SK-N-MC (cell line): Measurements from ENCODE around the gene ZNF385B.
A peak's percentile ranks its signal among the peaks of the same experiment; 100 is the strongest.

ENCODE experiments used
- DNase-seq: peaks from one replicate; pipeline ENCODE4 v3.0.0-alpha.2; 2011; ENCODE audit warnings: low read depth, low spot score
- H3K27ac ChIP-seq: fragments of 200-600 bp; sonication (generic); 2 replicates; pipeline ENCODE4 v1.5.1; 2016; ENCODE audit warnings: mixed run types
- H3K36me3 ChIP-seq: fragments of 200-600 bp; sonication (generic); 2 replicates; pipeline ENCODE4 v1.6.1; 2017; ENCODE audit warnings: antibody characterized with exemption, low read length, mixed read lengths; ENCODE audit not compliant: insufficient read depth
- H3K4me3 ChIP-seq: fragments of 200-600 bp; sonication (generic); 2 replicates; pipeline ENCODE4 v1.5.1; 2016
- H3K9ac ChIP-seq: fragments of 200-600 bp; sonication (generic); 2 replicates; pipeline ENCODE4 v1.8.0; 2017; ENCODE audit warnings: mixed run types, mixed read lengths; ENCODE audit not compliant: insufficient read length
- H3K9me3 ChIP-seq: fragments of 200-600 bp; sonication (generic); 2 replicates; pipeline ENCODE4 v1.6.1; 2017; ENCODE audit warnings: low read depth, mild to moderate bottlenecking, antibody characterized with exemption, low read length, moderate library complexity, mixed read lengths
- EZH2 ChIP-seq: fragments of 200-600 bp; sonication (generic); IDR thresholded peaks from one replicate; pipeline ENCODE4 v1.6.1; 2017; ENCODE audit warnings: antibody characterized with exemption
- FOXP2 ChIP-seq: optimal IDR thresholded peaks from 2 replicates; pipeline ENCODE3; 2011; ENCODE audit warnings: mild to moderate bottlenecking, moderate library complexity; ENCODE audit not compliant: insufficient read depth; ENCODE audit errors: extremely low read length, control extremely low read depth
- POLR2AphosphoS5 ChIP-seq: IDR thresholded peaks from 2 replicates; pipeline ENCODE4 v1.6.1; 2012; ENCODE audit warnings: mild to moderate bottlenecking, low read depth, low read length, borderline replicate concordance

Gene ZNF385B

DNA sequence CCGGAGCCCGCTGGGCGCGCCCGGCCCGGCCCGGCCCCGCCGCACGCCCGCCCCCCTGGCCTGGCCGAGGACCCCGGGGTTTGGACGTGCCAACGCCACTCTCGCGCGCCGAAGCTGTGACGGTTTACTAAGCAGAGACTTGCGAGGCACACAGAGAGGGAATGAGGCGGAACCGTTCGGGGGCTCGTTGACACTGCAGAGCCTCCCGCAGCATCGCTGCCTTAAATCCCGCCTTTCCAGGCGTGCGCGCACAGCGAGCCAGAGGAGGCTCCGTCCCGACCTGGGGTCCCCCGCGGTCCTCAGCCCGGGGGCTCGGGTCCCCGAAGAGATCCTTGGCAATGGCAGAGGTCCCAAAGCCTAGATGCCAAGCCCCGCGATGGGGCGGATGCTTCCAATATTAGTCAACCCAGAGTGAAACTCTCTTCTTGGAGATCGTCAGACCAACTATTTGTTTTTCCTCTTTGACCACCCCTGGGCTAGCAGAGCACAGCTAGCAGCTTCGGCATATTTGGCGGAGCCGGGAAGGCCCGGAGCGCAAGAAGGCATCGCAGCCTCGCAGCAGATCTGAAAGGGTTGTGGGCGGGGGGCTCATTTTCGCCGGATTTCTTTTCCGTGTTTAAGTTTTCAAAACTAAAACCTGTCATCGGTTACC lies at the start of gene ZNF385B:
Gene ZNF385B, minus strand, starts transcription at position 197 of the 652 bp plus-strand sequence.
- Histone ChIP-seq H3K9ac (no peak within 1 kb of the TSS), H3K9me3 (no peaks in the 10 kb centered on the region), H3K27ac (no peak within 1 kb of the TSS), H3K36me3 (no peaks in the 10 kb centered on the region), H3K4me3 (peak within 1 kb of the TSS; percentile 74)
- TF ChIP-seq FOXP2 = no peak
- no peak for TF ChIP-seq EZH2
- TF ChIP-seq POLR2AphosphoS5 = no peak
- DNase-seq = no peak

DNA sequence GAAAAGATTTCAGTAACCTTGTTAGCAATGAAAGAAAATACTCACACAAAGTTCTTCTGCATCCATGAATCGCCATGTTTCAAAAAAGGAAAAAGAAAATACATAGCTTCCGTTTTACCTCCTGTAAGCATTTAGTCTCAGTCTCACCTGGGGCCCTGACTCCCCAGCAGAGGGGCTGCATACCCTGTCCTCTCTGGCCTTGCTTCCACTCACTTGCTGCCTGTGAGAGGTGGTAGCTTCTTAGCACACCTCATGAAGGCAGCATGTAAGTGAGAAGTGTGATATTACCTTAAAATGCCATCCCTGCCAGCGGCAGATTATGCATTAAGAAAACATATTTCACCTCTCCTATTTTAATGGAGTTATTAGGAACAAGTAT lies 49.3 kb upstream of the ZNF385B start:
- Histone ChIP-seq H3K9me3 (no peaks in the 10 kb centered on the region), H3K4me3 (no peak overlapping the region), H3K36me3 (no peaks in the 10 kb centered on the region), H3K9ac (no peak overlapping the region), H3K27ac (no peak overlapping the region)
- TF ChIP-seq EZH2 (no peak), POLR2AphosphoS5 (no peak), FOXP2 (no peak)
- no peak for DNase-seq

DNA sequence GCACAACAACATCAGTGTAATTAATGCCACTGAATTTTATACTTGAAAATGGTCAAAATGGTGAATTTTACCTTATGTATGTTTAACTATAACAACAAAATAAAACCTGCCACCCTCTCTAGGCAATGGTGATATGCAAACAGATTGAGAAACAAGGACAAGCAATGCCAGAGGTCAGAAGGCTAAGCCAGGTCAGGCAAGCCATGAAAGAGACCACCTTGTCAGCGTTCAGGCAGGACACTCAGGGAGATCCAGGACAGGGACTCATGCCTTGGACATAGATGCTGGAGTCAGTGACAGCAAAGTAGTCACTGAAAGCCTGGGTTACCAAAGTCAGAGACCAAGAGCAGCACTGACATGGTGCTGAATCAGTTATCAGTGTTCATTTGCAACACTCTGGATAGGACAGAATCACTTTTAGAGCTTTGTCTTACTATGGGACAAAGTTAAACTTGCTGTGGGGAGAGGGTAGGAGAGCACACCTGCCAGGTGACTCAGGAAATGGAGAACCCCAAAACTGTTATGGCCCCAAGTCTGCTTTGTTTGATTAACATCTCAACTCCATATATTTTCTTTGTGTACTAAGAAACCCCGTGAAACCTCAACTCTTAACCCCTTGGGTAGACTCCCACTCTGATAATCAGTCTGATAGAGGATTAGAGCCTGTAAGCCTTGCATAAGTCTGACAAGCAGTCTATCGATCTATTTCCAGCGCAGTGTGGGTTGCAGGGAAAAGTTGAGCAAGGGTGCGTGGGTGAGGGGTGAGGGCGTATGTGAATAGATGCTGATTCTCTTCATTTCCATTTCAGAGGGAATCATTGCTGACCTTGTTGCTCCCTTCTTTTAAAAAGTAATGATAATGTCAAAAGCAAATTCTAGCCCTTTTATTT lies 48.7 kb upstream of the ZNF385B start:
- H3K27ac ChIP-seq = no peak overlapping the region
- no peak overlapping the region for H3K4me3 ChIP-seq
- no peak for TF ChIP-seq EZH2
- no peak for TF ChIP-seq FOXP2
- no peak for TF ChIP-seq POLR2AphosphoS5

DNA sequence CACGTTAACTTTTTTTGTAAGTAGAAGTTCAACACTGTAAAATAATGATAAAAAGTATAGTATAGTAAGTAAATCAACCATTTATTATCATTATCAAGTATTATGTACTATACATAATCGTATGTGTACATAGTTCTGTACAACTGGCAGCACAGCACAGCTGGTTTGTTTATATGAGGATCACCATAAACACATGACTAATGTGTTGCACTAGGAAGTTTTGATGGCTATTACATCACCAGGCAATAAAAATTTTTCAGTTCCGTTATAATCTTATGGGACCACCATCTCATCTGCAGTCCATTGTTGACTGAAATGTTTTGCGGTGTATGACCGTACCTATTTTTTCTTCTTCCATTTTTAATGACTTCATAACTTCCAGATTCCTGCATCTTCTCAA lies 39.2 kb upstream of the ZNF385B start:
- DNase-seq = no peak
- H3K9ac ChIP-seq = no peak overlapping the region
- H3K4me3 ChIP-seq = no peak overlapping the region
- H3K9me3 ChIP-seq = no peaks in the 10 kb centered on the region
- H3K27ac ChIP-seq = no peak overlapping the region
- TF ChIP-seq EZH2 (no peak), POLR2AphosphoS5 (no peak)
- no peaks in the 10 kb centered on the region for H3K36me3 ChIP-seq

More for the DNA sequence above, 48.7 kb upstream of the ZNF385B start:
- no peak overlapping the region for H3K9ac ChIP-seq
- no peaks in the 10 kb centered on the region for H3K9me3 ChIP-seq
- no peaks in the 10 kb centered on the region for H3K36me3 ChIP-seq
- no peak for DNase-seq

DNA sequence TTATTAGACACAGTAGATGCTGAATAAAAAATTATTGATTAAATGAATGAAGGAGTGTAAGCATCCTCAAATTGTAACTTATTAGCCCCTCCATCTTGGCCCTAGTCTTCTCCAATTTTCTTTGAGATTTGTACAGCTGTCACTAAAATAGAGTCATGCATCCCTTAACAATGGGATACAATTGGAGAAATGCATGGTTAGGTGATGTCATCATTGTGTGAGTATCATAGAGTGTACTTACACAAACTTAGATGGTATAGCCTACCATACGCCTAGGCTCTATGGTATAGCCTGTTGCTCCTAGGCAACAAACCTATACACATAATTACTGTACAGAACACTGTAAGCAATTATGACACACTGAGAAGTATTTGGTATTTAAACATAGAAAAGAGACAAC lies 38.3 kb upstream of the ZNF385B start:
- no peak overlapping the region for H3K4me3 ChIP-seq
- no peak for DNase-seq
- no peak overlapping the region for H3K27ac ChIP-seq
- H3K36me3 ChIP-seq = no peaks in the 10 kb centered on the region
- no peaks in the 10 kb centered on the region for H3K9me3 ChIP-seq
- no peak overlapping the region for H3K9ac ChIP-seq
- TF ChIP-seq EZH2 = no peak
- TF ChIP-seq POLR2AphosphoS5 = no peak
- TF ChIP-seq FOXP2 = no peak

DNA sequence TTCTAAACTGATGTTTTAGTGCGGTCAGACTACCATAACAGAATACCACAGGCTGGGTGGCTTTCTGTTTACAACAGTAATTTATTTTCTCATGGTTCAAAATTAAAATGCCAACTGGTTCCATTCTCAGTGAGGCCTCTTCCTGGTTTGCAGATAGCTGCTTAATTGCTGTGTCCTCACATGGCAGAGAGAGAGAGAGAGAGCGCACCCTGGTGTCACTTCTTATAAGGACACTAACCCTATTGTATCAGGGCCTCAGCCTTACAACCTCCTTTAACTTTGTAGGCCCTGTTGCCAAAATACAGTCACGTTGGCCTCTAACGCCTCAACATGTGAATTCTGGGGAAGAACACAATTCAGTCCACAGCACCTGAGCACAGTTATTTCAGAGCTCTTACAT lies 37.5 kb upstream of the ZNF385B start:
- H3K36me3 ChIP-seq = no peaks in the 10 kb centered on the region
- no peaks in the 10 kb centered on the region for H3K9me3 ChIP-seq
- no peak overlapping the region for H3K27ac ChIP-seq
- DNase-seq = no peak
- H3K9ac ChIP-seq = no peak overlapping the region
- no peak overlapping the region for H3K4me3 ChIP-seq
- TF ChIP-seq FOXP2 (no peak), POLR2AphosphoS5 (no peak), EZH2 (no peak)

DNA sequence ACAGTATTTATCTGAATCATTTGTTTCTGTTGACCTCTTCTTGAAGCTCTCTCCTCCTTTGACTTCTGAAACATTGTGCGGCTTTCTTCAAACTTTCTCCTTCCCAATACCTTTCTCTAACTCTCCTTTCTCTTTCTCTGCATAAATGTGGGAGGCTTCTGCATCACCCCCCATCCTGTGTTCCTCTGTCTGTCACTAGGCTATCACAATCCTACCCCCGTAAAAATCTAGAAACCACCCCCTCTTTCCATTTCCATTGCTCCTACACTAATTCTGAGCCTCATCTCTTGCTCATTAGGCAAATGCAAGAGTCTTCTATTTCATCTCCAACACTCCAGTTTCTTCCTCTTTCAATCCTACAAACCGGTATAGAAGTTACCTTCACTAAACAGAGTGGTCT lies 32.2 kb upstream of the ZNF385B start:
- TF ChIP-seq EZH2 = no peak
- no peak for TF ChIP-seq FOXP2
- no peak for TF ChIP-seq POLR2AphosphoS5
- H3K9me3 ChIP-seq = no peaks in the 10 kb centered on the region
- no peak overlapping the region for H3K27ac ChIP-seq
- DNase-seq = no peak
- no peak overlapping the region for H3K9ac ChIP-seq
- no peak overlapping the region for H3K4me3 ChIP-seq
- no peaks in the 10 kb centered on the region for H3K36me3 ChIP-seq

DNA sequence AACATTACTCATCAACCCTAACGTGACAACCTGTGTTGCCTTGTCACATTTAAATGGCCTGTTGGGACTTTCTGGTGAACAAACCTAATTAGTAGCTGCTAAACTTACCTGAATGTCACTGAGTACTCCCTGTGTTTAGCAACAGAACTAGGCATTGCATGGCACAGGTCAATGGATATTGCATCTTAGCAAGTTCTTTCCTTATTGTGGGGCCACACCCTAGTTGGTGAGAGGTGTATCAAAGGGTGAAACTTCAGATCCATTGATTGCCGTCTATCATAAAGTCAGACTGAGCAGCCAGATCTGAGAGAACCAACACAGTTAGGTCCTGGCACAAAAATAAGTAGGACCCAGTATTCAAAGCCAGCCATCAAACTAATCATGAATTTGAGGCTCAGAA lies 29.8 kb upstream of the ZNF385B start:
- H3K9me3 ChIP-seq = no peaks in the 10 kb centered on the region
- H3K4me3 ChIP-seq = no peak overlapping the region
- no peak overlapping the region for H3K27ac ChIP-seq
- no peak overlapping the region for H3K9ac ChIP-seq
- H3K36me3 ChIP-seq = no peaks in the 10 kb centered on the region
- no peak for DNase-seq
- no peak for TF ChIP-seq FOXP2
- TF ChIP-seq POLR2AphosphoS5 = no peak
- TF ChIP-seq EZH2 = no peak
